DMS53 treated with DMSO at 0.1 percent for 48 hours (cell line): ENCODE data around the gene PMPCA.

Experiments
- DNase-seq: peaks from one replicate; lab custom pipeline; 2025; ENCODE audit not compliant: unreplicated experiment; lab: John Stamatoyannopoulos, UW

Gene PMPCA

GRCh38 chr9:136433043-136433715 lies 22.7 kb downstream of the PMPCA start:
- no peak for DNase-seq

- DNase-seq, result no peak
These were observed 23.6 kb downstream of the PMPCA start for GRCh38 chr9:136433849-136434579.

GRCh38 chr9:136434580-136435169 lies 24.2 kb downstream of the PMPCA start:
- no peak for DNase-seq

GRCh38 chr9:136436055-136436634 lies 25.7 kb downstream of the PMPCA start:
- DNase-seq, result no peak

GRCh38 chr9:136437430-136437829 lies 27.0 kb downstream of the PMPCA start:
- DNase-seq, result no peak

GRCh38 chr9:136437839-136438547 lies 27.5 kb downstream of the PMPCA start:
- DNase-seq, result no peak

- no peak for DNase-seq
These were observed 28.4 kb downstream of the PMPCA start for GRCh38 chr9:136438548-136439480.

GRCh38 chr9:136439481-136440408 lies 29.3 kb downstream of the PMPCA start, which contains the start of gene INPP5E:
Gene INPP5E, minus strand, starts transcription at chr9:136439845. Its CDS starts 426 bp downstream, at chr9:136439419.
- DNase-seq, result peak; percentile 46

- DNase-seq, result no peak
These were observed 30.8 kb downstream of the PMPCA start for GRCh38 chr9:136441191-136441680.

- DNase-seq, result no peak
These were observed 31.3 kb downstream of the PMPCA start for GRCh38 chr9:136441681-136442245.

- DNase-seq, result no peak
These were observed 31.8 kb downstream of the PMPCA start for GRCh38 chr9:136442265-136442664.

- DNase-seq, result no peak
These were observed 32.6 kb downstream of the PMPCA start for GRCh38 chr9:136443087-136443486.

GRCh38 chr9:136443687-136444086 lies 33.2 kb downstream of the PMPCA start:
- DNase-seq, result no peak

GRCh38 chr9:136444102-136444501 lies 33.6 kb downstream of the PMPCA start:
- no peak for DNase-seq

GRCh38 chr9:136445799-136446198 lies 35.3 kb downstream of the PMPCA start:
- no peak for DNase-seq

- DNase-seq, result no peak
These were observed 36.8 kb downstream of the PMPCA start for GRCh38 chr9:136447173-136447778.

- no peak for DNase-seq
These were observed 38.2 kb downstream of the PMPCA start for GRCh38 chr9:136448655-136449054.
